ENCODE measurements around the gene DUOXA1. TPM values are rescaled to one million over a fixed set of nuclear protein-coding genes. Genes with fewer than 3 reads are reported as not detected.

The DUOXA1 gene
- total and polyA plus RNA-seq, 5 donors from 2014 or later, result not detected

DNA sequence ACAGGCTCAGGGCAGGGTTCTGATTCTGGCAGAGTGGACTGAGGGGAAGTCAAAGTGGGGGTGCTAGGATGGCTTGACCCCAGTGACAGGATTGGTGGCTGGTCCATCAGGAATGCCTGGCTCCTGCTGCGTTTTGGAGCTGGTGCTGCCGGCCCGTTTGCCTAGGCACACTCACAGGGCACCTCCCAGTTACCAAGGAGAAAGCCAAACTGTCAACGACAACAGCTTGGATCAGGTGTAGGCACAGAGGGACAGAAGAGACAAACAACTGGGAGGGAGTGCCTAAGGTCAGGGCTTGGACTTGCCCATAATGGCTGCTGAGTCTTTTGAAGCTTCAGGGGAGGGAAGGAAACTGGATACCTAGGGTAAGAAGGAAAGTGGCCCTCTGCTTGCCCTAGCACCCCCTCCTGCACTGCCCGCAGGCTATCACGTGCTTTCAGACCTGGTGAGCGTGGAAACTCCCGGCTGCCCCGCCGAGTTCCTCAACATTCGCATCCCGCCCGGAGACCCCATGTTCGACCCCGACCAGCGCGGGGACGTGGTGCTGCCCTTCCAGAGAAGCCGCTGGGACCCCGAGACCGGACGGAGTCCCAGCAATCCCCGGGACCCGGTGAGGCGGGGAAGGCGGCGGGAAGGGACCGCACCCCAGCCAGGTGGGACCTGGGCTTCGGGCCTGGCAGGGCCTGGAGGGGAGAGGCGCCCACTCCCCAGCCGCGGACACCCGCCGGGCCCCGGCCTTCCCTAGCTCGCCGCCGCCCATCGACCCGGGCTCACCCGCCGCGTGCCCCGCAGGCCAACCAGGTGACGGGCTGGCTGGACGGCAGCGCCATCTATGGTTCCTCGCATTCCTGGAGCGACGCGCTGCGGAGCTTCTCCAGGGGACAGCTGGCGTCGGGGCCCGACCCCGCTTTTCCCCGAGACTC lies 5.3 kb upstream of the DUOXA1 start:
- Histone ChIP-seq H3K27me3 (ENCODE audit: control insufficient read depth, insufficient read depth, low read length) (peaks cover 29% of the 10 kb centered on the region), H3K9me3 (ENCODE audit: control insufficient read depth in 2 of 2, low read length in 2 of 2) (no peaks in the 10 kb centered on the region), H3K4me1 (ENCODE audit: control insufficient read depth, insufficient read depth, low read length, poor library complexity, severe bottlenecking) (peaks cover 11% of the 10 kb centered on the region), H3K36me3 (ENCODE audit: control insufficient read depth, insufficient read depth, low read length) (no peaks in the 10 kb centered on the region), H3K4me3 (ENCODE audit: low read depth, low read length) (no peak overlapping the region), H3K27ac (ENCODE audit: insufficient read depth, low read length, poor library complexity, severe bottlenecking) (no peak overlapping the region)
- Mint-ChIP-seq H3K9me3 (peaks cover 0 to 3% (median 0%) of the 10 kb centered on the region in 7 donors), H3K4me3 (peak overlapping the region in 3 of 4 donors; percentile 63 to 78 (median 75)), H3K4me1 (peaks cover 0 to 22% (median 7%) of the 10 kb centered on the region in 4 donors), H3K27me3 (peaks cover 56% of the 10 kb centered on the region), H3K27ac (no peak overlapping the region), H3K36me3 (no peaks in the 10 kb centered on the region)
- DNase-seq (no peak), ATAC-seq (ENCODE audit: low read depth in 2 of 2) (peak; percentile 26 to 32)

GRCh38 chr15:45134046-45134445 lies 4.4 kb upstream of the DUOXA1 start:
- Mint-ChIP-seq H3K4me1 (peaks cover 0 to 22% (median 7%) of the 10 kb centered on the region in 4 donors), H3K27ac (no peak overlapping the region), H3K9me3 (peaks cover 0 to 3% (median 0%) of the 10 kb centered on the region in 7 donors), H3K4me3 (no peak overlapping the region), H3K27me3 (peaks cover 57% of the 10 kb centered on the region), H3K36me3 (no peaks in the 10 kb centered on the region)
- DNase-seq, result no peak
- Histone ChIP-seq H3K27me3 (ENCODE audit: control insufficient read depth, insufficient read depth, low read length) (peaks cover 31% of the 10 kb centered on the region), H3K9me3 (ENCODE audit: control insufficient read depth in 2 of 2, low read length in 2 of 2) (no peaks in the 10 kb centered on the region), H3K27ac (ENCODE audit: insufficient read depth, low read length, poor library complexity, severe bottlenecking) (no peak overlapping the region), H3K4me3 (ENCODE audit: low read depth, low read length) (no peak overlapping the region), H3K36me3 (ENCODE audit: control insufficient read depth, insufficient read depth, low read length) (no peaks in the 10 kb centered on the region), H3K4me1 (ENCODE audit: control insufficient read depth, insufficient read depth, low read length, poor library complexity, severe bottlenecking) (peaks cover 18% of the 10 kb centered on the region)
- ATAC-seq (ENCODE audit: low read depth in 2 of 2), result no peak

DNA sequence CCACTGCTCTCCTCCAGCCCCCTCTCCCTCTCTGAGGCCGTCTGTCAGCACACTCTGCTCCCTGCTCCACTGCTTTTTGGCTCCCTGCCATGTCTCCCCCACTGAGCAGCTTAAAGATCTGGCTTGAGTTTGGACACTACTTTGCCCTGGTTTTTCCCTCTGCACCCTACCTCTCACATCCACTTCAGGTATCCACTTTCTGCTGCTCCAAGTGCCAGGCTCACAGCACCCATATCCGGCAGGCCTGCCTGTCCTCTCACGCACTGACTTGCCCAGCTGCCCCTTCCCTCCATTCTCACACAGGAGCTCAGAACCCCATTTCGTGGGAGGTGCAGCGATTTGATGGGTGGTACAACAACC lies 3.9 kb upstream of the DUOXA1 start:
- Histone ChIP-seq H3K27ac (ENCODE audit: insufficient read depth, low read length, poor library complexity, severe bottlenecking) (no peak overlapping the region), H3K4me3 (ENCODE audit: low read depth, low read length) (no peak overlapping the region), H3K4me1 (ENCODE audit: control insufficient read depth, insufficient read depth, low read length, poor library complexity, severe bottlenecking) (peaks cover 20% of the 10 kb centered on the region), H3K27me3 (ENCODE audit: control insufficient read depth, insufficient read depth, low read length) (peaks cover 34% of the 10 kb centered on the region), H3K36me3 (ENCODE audit: control insufficient read depth, insufficient read depth, low read length) (no peaks in the 10 kb centered on the region), H3K9me3 (ENCODE audit: control insufficient read depth in 2 of 2, low read length in 2 of 2) (no peaks in the 10 kb centered on the region)
- Mint-ChIP-seq H3K27ac (no peak overlapping the region), H3K27me3 (peaks cover 59% of the 10 kb centered on the region), H3K4me3 (no peak overlapping the region), H3K36me3 (no peaks in the 10 kb centered on the region), H3K9me3 (peaks cover 0 to 3% (median 0%) of the 10 kb centered on the region in 7 donors), H3K4me1 (peaks cover 0 to 27% (median 6%) of the 10 kb centered on the region in 4 donors)
- ATAC-seq (ENCODE audit: low read depth in 2 of 2), result no peak
- DNase-seq, result no peak

DNA sequence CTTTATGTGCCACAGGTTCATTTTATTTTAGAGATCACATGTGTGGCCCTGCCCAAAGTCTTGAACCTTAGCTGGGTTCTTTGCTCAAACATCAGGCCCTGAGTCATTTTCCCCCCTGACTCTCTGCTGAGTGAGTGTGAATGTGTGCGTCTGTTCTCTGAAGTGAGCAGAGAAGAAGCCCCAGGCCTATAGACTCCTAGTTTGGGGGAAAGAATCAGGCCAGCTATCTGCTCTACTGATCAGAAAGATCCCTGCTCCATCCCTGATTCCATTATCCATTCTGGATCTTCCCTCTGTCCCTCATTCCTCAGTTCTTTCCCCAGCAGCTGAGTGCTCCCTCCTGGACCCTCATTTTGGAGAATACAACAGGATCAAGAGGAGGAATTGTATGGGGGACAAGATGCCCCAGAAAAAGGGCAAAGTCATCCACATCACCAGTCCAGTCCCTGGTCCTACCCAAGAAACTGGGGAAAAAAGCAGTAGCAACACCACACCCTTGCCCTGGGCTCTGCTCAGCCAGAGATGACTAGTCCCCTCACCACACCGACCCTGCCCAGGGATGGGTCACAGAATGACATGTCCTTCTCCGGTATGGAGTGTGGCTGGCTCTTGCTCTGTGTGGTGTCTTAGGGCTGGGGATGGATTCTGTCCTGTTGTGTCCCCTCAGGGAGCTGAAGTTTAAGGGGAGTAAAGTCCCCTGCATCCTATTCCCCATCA lies 3.3 kb upstream of the DUOXA1 start:
- Histone ChIP-seq H3K9me3 (ENCODE audit: control insufficient read depth in 2 of 2, low read length in 2 of 2) (no peaks in the 10 kb centered on the region), H3K4me3 (ENCODE audit: low read depth, low read length) (no peak overlapping the region), H3K4me1 (ENCODE audit: control insufficient read depth, insufficient read depth, low read length, poor library complexity, severe bottlenecking) (peaks cover 20% of the 10 kb centered on the region), H3K27ac (ENCODE audit: insufficient read depth, low read length, poor library complexity, severe bottlenecking) (no peak overlapping the region), H3K36me3 (ENCODE audit: control insufficient read depth, insufficient read depth, low read length) (no peaks in the 10 kb centered on the region), H3K27me3 (ENCODE audit: control insufficient read depth, insufficient read depth, low read length) (peaks cover 40% of the 10 kb centered on the region)
- no peaks in the 10 kb centered on the region for H3K36me3 Mint-ChIP-seq
- no peak overlapping the region for H3K4me3 Mint-ChIP-seq
- peaks cover 62% of the 10 kb centered on the region for H3K27me3 Mint-ChIP-seq
- H3K4me1 Mint-ChIP-seq, result peaks cover 0 to 31% (median 5%) of the 10 kb centered on the region in 4 donors
- DNase-seq (no peak), ATAC-seq (ENCODE audit: low read depth in 2 of 2) (no peak)
- H3K9me3 Mint-ChIP-seq, result peaks cover 0 to 3% (median 0%) of the 10 kb centered on the region in 7 donors
- no peak overlapping the region for H3K27ac Mint-ChIP-seq

DNA sequence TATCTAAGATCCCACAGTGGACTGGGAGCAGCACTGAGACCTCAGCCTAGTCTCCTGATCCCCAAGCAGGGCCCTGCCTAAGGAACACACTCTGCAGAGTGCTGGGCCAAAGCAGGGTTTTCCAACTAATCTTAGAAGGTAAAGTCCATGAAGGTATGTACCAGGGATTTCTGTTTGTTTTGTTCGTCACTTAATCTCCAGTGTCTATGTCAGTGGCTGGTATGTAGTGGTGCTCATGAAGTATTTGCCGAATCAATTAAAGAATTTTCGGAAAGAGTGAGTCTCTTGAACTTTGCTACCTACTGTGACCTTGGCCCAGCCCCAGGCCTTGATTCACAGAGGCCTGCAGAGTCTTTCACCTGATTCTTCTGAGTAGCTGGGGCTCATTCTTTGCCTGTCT lies 1.8 kb upstream of the DUOXA1 start:
- Mint-ChIP-seq H3K4me3 (no peak overlapping the region), H3K9me3 (peaks cover 0 to 3% (median 0%) of the 10 kb centered on the region in 7 donors), H3K27me3 (peaks cover 70% of the 10 kb centered on the region), H3K36me3 (no peaks in the 10 kb centered on the region), H3K27ac (no peak overlapping the region), H3K4me1 (peaks cover 0 to 29% (median 5%) of the 10 kb centered on the region in 4 donors)
- Histone ChIP-seq H3K4me3 (ENCODE audit: low read depth, low read length) (no peak overlapping the region), H3K27ac (ENCODE audit: insufficient read depth, low read length, poor library complexity, severe bottlenecking) (no peak overlapping the region), H3K27me3 (ENCODE audit: control insufficient read depth, insufficient read depth, low read length) (peaks cover 48% of the 10 kb centered on the region), H3K9me3 (ENCODE audit: control insufficient read depth in 2 of 2, low read length in 2 of 2) (no peaks in the 10 kb centered on the region), H3K36me3 (ENCODE audit: control insufficient read depth, insufficient read depth, low read length) (no peaks in the 10 kb centered on the region), H3K4me1 (ENCODE audit: control insufficient read depth, insufficient read depth, low read length, poor library complexity, severe bottlenecking) (peaks cover 20% of the 10 kb centered on the region)
- DNase-seq (no peak), ATAC-seq (ENCODE audit: low read depth in 2 of 2) (no peak)

GRCh38 chr15:45130291-45131000 lies 767 bp upstream of the DUOXA1 start:
- H3K4me1 Mint-ChIP-seq, result peaks cover 0 to 23% (median 4%) of the 10 kb centered on the region in 4 donors
- H3K27me3 Mint-ChIP-seq, result peaks cover 75% of the 10 kb centered on the region
- Histone ChIP-seq H3K4me3 (ENCODE audit: low read depth, low read length) (no peak overlapping the region), H3K27me3 (ENCODE audit: control insufficient read depth, insufficient read depth, low read length) (peaks cover 56% of the 10 kb centered on the region), H3K9me3 (ENCODE audit: control insufficient read depth in 2 of 2, low read length in 2 of 2) (no peaks in the 10 kb centered on the region), H3K27ac (ENCODE audit: insufficient read depth, low read length, poor library complexity, severe bottlenecking) (no peak overlapping the region), H3K4me1 (ENCODE audit: control insufficient read depth, insufficient read depth, low read length, poor library complexity, severe bottlenecking) (peaks cover 14% of the 10 kb centered on the region), H3K36me3 (ENCODE audit: control insufficient read depth, insufficient read depth, low read length) (no peaks in the 10 kb centered on the region)
- peak overlapping the region in 1 of 4 donors; percentile 48 for H3K4me3 Mint-ChIP-seq
- H3K9me3 Mint-ChIP-seq, result peaks cover 0 to 3% (median 0%) of the 10 kb centered on the region in 7 donors
- DNase-seq (no peak), ATAC-seq (ENCODE audit: low read depth in 2 of 2) (no peak)
- H3K27ac Mint-ChIP-seq, result no peak overlapping the region
- no peaks in the 10 kb centered on the region for H3K36me3 Mint-ChIP-seq

- H3K4me3 Mint-ChIP-seq, result peak overlapping the region in 1 of 4 donors; percentile 55
- peaks cover 0 to 3% (median 0%) of the 10 kb centered on the region in 7 donors for H3K9me3 Mint-ChIP-seq
- Histone ChIP-seq H3K4me3 (ENCODE audit: low read depth, low read length) (no peak overlapping the region), H3K27me3 (ENCODE audit: control insufficient read depth, insufficient read depth, low read length) (peaks cover 59% of the 10 kb centered on the region), H3K4me1 (ENCODE audit: control insufficient read depth, insufficient read depth, low read length, poor library complexity, severe bottlenecking) (peaks cover 9% of the 10 kb centered on the region), H3K9me3 (ENCODE audit: control insufficient read depth in 2 of 2, low read length in 2 of 2) (no peaks in the 10 kb centered on the region), H3K27ac (ENCODE audit: insufficient read depth, low read length, poor library complexity, severe bottlenecking) (no peak overlapping the region), H3K36me3 (ENCODE audit: control insufficient read depth, insufficient read depth, low read length) (no peaks in the 10 kb centered on the region)
- no peaks in the 10 kb centered on the region for H3K36me3 Mint-ChIP-seq
- peaks cover 73% of the 10 kb centered on the region for H3K27me3 Mint-ChIP-seq
- DNase-seq, result no peak
- ATAC-seq (ENCODE audit: low read depth in 2 of 2), result no peak
- H3K27ac Mint-ChIP-seq, result no peak overlapping the region
- H3K4me1 Mint-ChIP-seq, result peaks cover 0 to 14% (median 2%) of the 10 kb centered on the region in 4 donors
Measured at GRCh38 chr15:45128971-45129639, 574 bp downstream of the DUOXA1 start.
